MM.1S (cell line): ENCODE data around the gene VEPH1.

Source experiments
- DNase-seq: peaks from one replicate; pipeline ENCODE4 v3.0.0-alpha.2; 2015
- H2AFZ ChIP-seq: fragments of 300-600 bp; sonication (generic); 2 replicates; pipeline ENCODE4 v1.6.0; 2016; ENCODE audit warnings: antibody characterized with exemption, low read length
- H3F3A ChIP-seq: fragments of 300-600 bp; sonication (generic); 2 replicates; pipeline ENCODE4 v1.6.1; 2016; ENCODE audit warnings: mild to moderate bottlenecking, antibody characterized with exemption, low read length, moderate library complexity, mixed read lengths; ENCODE audit not compliant: insufficient read depth
- H3K27ac ChIP-seq: fragments of 300-600 bp; sonication (generic); 2 replicates; pipeline ENCODE4 v1.5.1; 2016; ENCODE audit warnings: mild to moderate bottlenecking, low read length
- H3K27me3 ChIP-seq: fragments of 300-600 bp; sonication (generic); replicated peaks from 2 replicates; pipeline ENCODE4 v1.6.0; 2016; ENCODE audit warnings: low read length; ENCODE audit not compliant: insufficient read depth
- H3K36me3 ChIP-seq: fragments of 300-600 bp; sonication (generic); replicated peaks from 2 replicates; pipeline ENCODE4 v1.6.1; 2016; ENCODE audit warnings: mild to moderate bottlenecking, low read length, mixed read lengths; ENCODE audit not compliant: insufficient read depth
- H3K4me1 ChIP-seq: fragments of 300-600 bp; sonication (generic); 2 replicates; pipeline ENCODE4 v1.6.1; 2016; ENCODE audit warnings: low read length, mixed read lengths
- H3K4me2 ChIP-seq: fragments of 300-600 bp; sonication (generic); 2 replicates; pipeline ENCODE4 v1.6.0; 2016; ENCODE audit warnings: low read depth, low read length
- H3K4me3 ChIP-seq: fragments of 300-600 bp; sonication (generic); 2 replicates; pipeline ENCODE4 v1.5.1; 2016; ENCODE audit warnings: low read length, mixed read lengths
- H3K79me2 ChIP-seq: fragments of 300-600 bp; sonication (generic); 2 replicates; pipeline ENCODE4 v1.6.1; 2016; ENCODE audit warnings: mixed run types, low read length, mixed read lengths
- H3K9ac ChIP-seq: fragments of 300-600 bp; sonication (generic); 2 replicates; pipeline ENCODE4 v1.6.1; 2016; ENCODE audit warnings: low read length, mixed read lengths
- H3K9me2 ChIP-seq: fragments of 300-600 bp; sonication (generic); replicated peaks from 2 replicates; pipeline ENCODE4 v1.6.1; 2016; ENCODE audit warnings: mild to moderate bottlenecking, low read length, mixed read lengths; ENCODE audit not compliant: insufficient read depth
- H3K9me3 ChIP-seq: fragments of 300-600 bp; sonication (generic); replicated peaks from 2 replicates; pipeline ENCODE4 v1.6.1; 2016; ENCODE audit warnings: mild to moderate bottlenecking, low read length, mixed read lengths; ENCODE audit not compliant: insufficient read depth
- H4K20me1 ChIP-seq: fragments of 300-600 bp; sonication (generic); 2 replicates; pipeline ENCODE4 v1.6.1; 2016; ENCODE audit warnings: mild to moderate bottlenecking, low read length, moderate library complexity, mixed read lengths; ENCODE audit not compliant: insufficient read depth
- CTCF ChIP-seq: fragments of 300-600 bp; sonication (generic); IDR thresholded peaks from 2 replicates; pipeline ENCODE4 v1.5.1; 2016; ENCODE audit warnings: antibody characterized with exemption, low read length, mixed read lengths
- EZH2 ChIP-seq: fragments of 300-600 bp; sonication (generic); optimal IDR thresholded peaks from 2 replicates; pipeline ENCODE3; 2017; ENCODE audit warnings: low read depth, mild to moderate bottlenecking, antibody characterized with exemption, low read length, mixed read lengths
- EZH2phosphoT487 ChIP-seq: fragments of 300-600 bp; sonication (generic); IDR thresholded peaks from 2 replicates; pipeline ENCODE4 v1.6.1; 2018; ENCODE audit warnings: antibody characterized with exemption, low read length

The VEPH1 gene

GRCh38 chr3:157502916-157503595, at the start of gene VEPH1:
TSS of gene VEPH1 (minus strand) at chr3:157503416. CDS start at chr3:157495349, 8,067 bp downstream.
- Histone ChIP-seq H3K4me3 (no peak within 1 kb of the TSS), H3K4me1 (peaks cover 11% of the 10 kb centered on the region), H3K27me3 (no peaks in the 10 kb centered on the region), H2AFZ (no peak within 1 kb of the TSS), H3K79me2 (no peaks in the 10 kb centered on the region), H3K27ac (no peak within 1 kb of the TSS), H3K9ac (no peak within 1 kb of the TSS), H3K9me2 (no peaks in the 10 kb centered on the region), H3F3A (0 out of 2 replicates have a peak, but pooled peaks cover 4% of the 10 kb centered on the region), H3K9me3 (no peaks in the 10 kb centered on the region), H3K36me3 (no peaks in the 10 kb centered on the region), H4K20me1 (no peaks in the 10 kb centered on the region), H3K4me2 (no peak within 1 kb of the TSS)
- TF ChIP-seq CTCF (no peak), EZH2 (no peak)
- DNase-seq = no peak

DNA sequence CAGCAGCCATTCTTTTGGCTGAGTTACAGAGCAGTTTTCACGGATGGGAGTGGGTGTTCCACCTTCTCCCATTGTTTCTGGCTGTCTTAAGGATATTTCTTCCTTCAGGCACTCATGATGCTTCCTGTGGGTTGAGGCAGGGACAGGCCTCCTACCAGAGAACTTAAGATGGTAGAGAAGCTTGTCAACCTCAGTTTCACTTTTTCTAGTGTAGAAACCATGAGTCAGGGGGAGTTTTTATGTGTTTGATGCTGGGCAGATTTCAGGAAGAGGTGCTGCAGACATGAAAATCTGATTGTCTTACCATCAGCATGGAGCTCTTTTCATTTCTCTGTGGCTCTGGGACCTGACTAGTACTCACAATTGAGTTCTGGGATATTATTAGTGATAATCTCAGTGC, 48.7 kb upstream of the VEPH1 start:
- Histone ChIP-seq H3K9me2 (no peaks in the 10 kb centered on the region), H3K27me3 (no peaks in the 10 kb centered on the region), H3K27ac (no peak overlapping the region), H3K4me3 (no peak overlapping the region), H4K20me1 (no peaks in the 10 kb centered on the region), H3K9ac (no peak overlapping the region), H3K36me3 (no peaks in the 10 kb centered on the region), H3K4me1 (no peaks in the 10 kb centered on the region), H3K9me3 (no peaks in the 10 kb centered on the region), H3F3A (no peaks in the 10 kb centered on the region), H3K4me2 (no peak overlapping the region), H2AFZ (no peak overlapping the region), H3K79me2 (no peaks in the 10 kb centered on the region)
- DNase-seq = peak; percentile 47
- TF ChIP-seq EZH2 (no peak), CTCF (no peak), EZH2phosphoT487 (no peak)

- no peak overlapping the region for H3K4me2 ChIP-seq
- no peak overlapping the region for H2AFZ ChIP-seq
- no peak for TF ChIP-seq CTCF
- no peak for TF ChIP-seq EZH2
- no peak for TF ChIP-seq EZH2phosphoT487
Observed at GRCh38 chr3:157549498-157549897, 46.3 kb upstream of the VEPH1 start.

More at GRCh38 chr3:157549498-157549897, 46.3 kb upstream of the VEPH1 start:
- no peaks in the 10 kb centered on the region for H3K79me2 ChIP-seq
- no peak overlapping the region for H3K27ac ChIP-seq
- DNase-seq = no peak
- H3K9me3 ChIP-seq = no peaks in the 10 kb centered on the region
- H3K27me3 ChIP-seq = no peaks in the 10 kb centered on the region
- no peaks in the 10 kb centered on the region for H3K9me2 ChIP-seq
- H4K20me1 ChIP-seq = no peaks in the 10 kb centered on the region
- H3K4me1 ChIP-seq = no peaks in the 10 kb centered on the region
- no peak overlapping the region for H3K9ac ChIP-seq
- no peaks in the 10 kb centered on the region for H3K36me3 ChIP-seq
- no peak overlapping the region for H3K4me3 ChIP-seq
- no peaks in the 10 kb centered on the region for H3F3A ChIP-seq
